Retinal pigment epithelial cell (primary cell): Measurements from ENCODE around the gene FAM135A.

Source experiments
- DNase-seq: peaks from one replicate; pipeline ENCODE4 v3.0.0-alpha.2; 2010; ENCODE audit warnings: low read depth
- H3K4me3 ChIP-seq: 2 replicates; pipeline ENCODE4 v1.5.1; 2011; ENCODE audit warnings: mild to moderate bottlenecking, low read length, control low read depth, moderate library complexity
- TF ChIP-seq, protein P1 (sequence below): conservative IDR thresholded peaks from 2 replicates; pipeline ENCODE4 v1.5.1; 2011; ENCODE audit warnings: low read depth, low read length, control low read depth, inconsistent platforms

The FAM135A gene

DNA sequence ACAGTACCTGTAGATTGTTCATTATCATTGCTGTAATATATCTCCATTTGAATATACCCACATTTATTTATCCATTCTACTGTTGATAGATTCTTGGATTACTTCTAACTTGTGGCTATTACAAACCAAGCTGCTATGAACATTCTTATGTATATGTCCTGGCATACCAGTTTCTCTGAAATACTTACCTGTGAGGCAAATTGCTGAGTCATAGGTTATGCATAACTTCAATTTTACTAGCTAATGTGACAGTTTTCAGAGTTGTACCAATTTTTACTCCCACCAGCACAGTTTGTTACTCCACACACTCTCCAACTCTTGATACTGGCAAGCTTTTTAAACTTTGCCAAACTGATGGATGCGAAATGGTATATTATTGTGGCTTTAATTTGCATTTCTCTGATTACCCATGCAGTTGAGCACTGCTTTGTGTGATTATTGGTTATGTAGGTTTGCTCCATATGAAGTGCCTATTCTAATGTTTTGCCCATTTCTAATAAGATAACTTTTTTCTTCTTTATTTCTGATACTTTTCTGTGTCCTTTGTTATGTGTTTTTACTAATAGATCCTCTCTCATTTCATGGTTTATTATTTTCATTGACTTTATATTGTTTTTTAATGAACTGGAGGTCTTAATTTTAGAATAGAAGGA lies 90.6 kb downstream of the FAM135A start:
- TF ChIP-seq, protein P1, sequence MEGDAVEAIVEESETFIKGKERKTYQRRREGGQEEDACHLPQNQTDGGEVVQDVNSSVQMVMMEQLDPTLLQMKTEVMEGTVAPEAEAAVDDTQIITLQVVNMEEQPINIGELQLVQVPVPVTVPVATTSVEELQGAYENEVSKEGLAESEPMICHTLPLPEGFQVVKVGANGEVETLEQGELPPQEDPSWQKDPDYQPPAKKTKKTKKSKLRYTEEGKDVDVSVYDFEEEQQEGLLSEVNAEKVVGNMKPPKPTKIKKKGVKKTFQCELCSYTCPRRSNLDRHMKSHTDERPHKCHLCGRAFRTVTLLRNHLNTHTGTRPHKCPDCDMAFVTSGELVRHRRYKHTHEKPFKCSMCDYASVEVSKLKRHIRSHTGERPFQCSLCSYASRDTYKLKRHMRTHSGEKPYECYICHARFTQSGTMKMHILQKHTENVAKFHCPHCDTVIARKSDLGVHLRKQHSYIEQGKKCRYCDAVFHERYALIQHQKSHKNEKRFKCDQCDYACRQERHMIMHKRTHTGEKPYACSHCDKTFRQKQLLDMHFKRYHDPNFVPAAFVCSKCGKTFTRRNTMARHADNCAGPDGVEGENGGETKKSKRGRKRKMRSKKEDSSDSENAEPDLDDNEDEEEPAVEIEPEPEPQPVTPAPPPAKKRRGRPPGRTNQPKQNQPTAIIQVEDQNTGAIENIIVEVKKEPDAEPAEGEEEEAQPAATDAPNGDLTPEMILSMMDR, result no peak
- H3K4me3 ChIP-seq, result no peak overlapping the region
- DNase-seq, result no peak

DNA sequence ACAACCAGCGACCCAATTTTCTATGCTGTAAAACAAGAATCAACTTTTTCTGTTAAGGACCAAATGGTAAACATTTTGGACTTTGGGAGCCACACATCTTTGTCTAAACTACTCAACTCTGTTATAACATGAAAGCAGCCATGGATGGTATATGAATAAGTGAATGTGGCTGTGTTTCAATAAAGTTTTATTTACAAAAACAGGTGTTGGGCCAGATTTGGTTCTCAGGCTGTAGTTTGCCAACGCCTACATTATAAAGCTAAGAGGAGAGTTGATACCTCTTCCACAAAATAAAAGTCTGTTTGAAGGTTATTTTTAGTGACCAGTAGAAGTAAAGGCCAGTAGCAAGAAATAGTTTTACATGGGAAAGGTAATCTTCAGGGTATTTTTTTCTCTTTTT lies 93.0 kb downstream of the FAM135A start:
- DNase-seq, result no peak
- no peak overlapping the region for H3K4me3 ChIP-seq
- TF ChIP-seq, protein P1, result no peak

DNA sequence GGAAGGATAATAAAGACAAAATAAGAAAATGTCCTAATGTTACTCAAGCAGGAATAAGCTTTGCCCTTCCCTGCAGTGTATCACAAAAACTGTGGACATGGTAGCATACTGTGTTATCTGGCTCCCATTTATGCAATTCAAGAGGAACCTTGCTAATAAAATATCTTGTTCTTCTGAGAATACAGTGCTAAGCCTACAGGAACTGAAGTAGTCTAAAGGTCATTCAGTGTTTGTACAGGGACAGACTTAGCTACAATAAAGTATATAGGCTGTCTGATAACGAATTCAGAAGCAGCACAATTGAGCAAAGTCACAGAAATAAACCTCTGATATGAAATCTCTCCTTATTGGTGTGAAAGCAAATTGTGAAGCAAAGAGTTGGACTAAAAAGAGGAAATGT lies 93.9 kb downstream of the FAM135A start:
- TF ChIP-seq, protein P1, result no peak
- H3K4me3 ChIP-seq, result no peak overlapping the region
- no peak for DNase-seq

DNA sequence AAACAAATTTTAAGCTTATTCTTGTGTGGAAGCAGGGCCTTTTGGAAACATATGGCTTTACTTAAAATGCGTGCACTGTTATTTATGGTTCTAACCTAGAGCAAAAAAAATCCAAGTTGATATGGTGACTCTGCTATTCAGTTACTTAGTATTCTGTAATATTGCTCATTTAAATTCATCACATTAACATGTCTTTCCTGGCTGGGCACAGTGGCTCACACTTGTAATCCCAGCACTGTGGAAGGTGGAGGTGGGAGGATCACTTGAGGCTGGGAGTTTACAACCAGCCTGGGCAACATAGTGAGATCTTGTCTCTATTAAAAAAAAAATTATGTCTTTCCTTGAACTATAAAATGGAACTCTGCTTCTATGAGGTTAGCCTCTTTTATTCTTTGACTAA lies 95.6 kb downstream of the FAM135A start:
- no peak overlapping the region for H3K4me3 ChIP-seq
- no peak for DNase-seq
- TF ChIP-seq, protein P1, result no peak

DNA sequence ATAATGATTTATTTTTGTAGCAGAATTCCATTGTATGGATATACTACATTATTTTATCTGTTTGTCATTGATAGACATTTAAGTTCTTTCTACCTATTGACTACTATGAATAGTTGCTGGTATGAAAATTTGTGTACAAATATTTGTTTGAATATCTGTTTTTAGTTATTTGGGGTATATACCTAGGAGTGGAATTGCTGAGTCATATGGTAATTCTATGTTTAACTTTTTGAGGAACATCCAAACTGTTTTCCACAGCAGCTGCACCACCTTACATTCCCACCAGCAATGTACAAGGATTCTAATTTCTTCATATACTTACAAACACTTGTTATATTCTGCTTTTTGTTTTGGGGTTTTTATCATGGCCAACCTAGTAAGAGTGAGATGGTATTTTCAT lies 97.3 kb downstream of the FAM135A start:
- TF ChIP-seq, protein P1, result no peak
- no peak for DNase-seq
- no peak overlapping the region for H3K4me3 ChIP-seq

DNA sequence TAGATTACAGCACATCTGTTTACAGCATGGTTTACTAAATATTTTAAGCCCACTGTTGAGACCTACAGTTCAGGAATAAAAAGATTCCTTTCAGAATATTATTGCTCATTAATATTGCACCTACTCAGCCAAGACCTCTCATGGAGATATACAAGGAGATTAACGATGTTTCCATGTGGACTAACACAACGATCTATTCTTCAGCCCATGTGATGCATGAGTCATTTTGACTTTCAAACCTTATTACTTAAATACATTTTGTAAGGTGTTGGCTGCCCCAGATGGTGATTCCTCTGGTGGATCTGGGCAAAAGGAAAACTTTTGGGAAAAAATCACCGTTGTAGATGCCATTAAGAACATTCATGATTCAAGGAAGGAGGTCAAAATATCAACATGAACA lies 105.4 kb downstream of the FAM135A start:
- H3K4me3 ChIP-seq, result no peak overlapping the region
- TF ChIP-seq, protein P1, result no peak
- DNase-seq, result no peak

DNA sequence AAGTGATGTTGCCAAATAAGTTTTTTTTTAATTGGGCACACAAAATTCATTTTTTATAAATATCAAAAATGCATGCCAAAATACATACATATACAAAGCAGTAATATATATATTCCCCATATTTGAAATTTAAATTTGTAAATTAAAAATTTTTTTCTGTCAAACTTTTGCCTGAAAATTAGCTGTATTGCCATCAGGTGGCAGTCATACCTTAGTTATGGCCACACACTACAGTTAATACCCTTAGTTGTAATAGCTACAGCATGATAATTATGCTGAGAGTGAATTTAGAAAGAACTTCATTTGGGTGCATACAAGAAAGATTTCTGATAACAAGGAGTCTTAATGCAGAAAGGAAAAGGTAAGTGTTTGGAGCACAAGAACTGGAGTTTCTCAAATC lies 107.3 kb downstream of the FAM135A start:
- no peak overlapping the region for H3K4me3 ChIP-seq
- no peak for DNase-seq
- TF ChIP-seq, protein P1, result peak; percentile 51
